HEK293 (cell line): ENCODE data around the gene DCC.

Experiments used
- CTCF ChIA-PET: fragments of 350-600 bp; formaldehyde crosslinking; extraction: SDS; loops from one replicate; lab custom pipeline; 2021; ENCODE audit warnings: antibody characterized with exemption; lab: Yijun Ruan, JAX
- POLR2A ChIA-PET: fragments of 300-600 bp; formaldehyde crosslinking; extraction: SDS; loops from one replicate; lab custom pipeline; 2020; ENCODE audit warnings: antibody characterized with exemption, inconsistent platforms; lab: Yijun Ruan, JAX
- H3K27ac ChIP-seq: fragments of 200-500 bp; sonication (Bioruptor generic); 2 replicates; pipeline ENCODE4 v1.5.1; 2014; ENCODE audit warnings: low read depth, low read length, control low read depth, inconsistent platforms; ENCODE audit errors: extremely low read depth
- H3K36me3 ChIP-seq, 2 experiments: fragments of 200-500 bp in 1 of 2; sonication (Bioruptor generic) in 1 of 2; 1 replicate in 1 of 2; 2 replicates in 1 of 2; pipeline ENCODE4 v1.5.1; 2014 to 2017; ENCODE audit warnings: inconsistent platforms in 2 of 2, low read length in 2 of 2; ENCODE audit not compliant: control insufficient read depth in 2 of 2, insufficient read depth in 1 of 2
- H3K4me1 ChIP-seq: fragments of 200-500 bp; sonication (Bioruptor generic); 2 replicates; pipeline ENCODE4 v1.5.1; 2014; ENCODE audit warnings: mild to moderate bottlenecking, low read length, inconsistent platforms; ENCODE audit not compliant: control insufficient read depth, insufficient read depth
- H3K4me3 ChIP-seq: 2 replicates; pipeline ENCODE4 v1.5.1; 2011; ENCODE audit warnings: low read depth, mild to moderate bottlenecking, control low read depth, low read length, moderate library complexity
- H3K9me3 ChIP-seq: fragments of 200-500 bp; sonication (Bioruptor generic); 2 replicates; pipeline ENCODE4 v1.5.1; 2014; ENCODE audit warnings: low read depth, low read length, inconsistent platforms; ENCODE audit not compliant: control insufficient read depth, insufficient read depth
- GLIS1 ChIP-seq: fragments of 450-650 bp; formaldehyde crosslinking; IDR thresholded peaks from 2 replicates; pipeline ENCODE4 v1.5.1; 2016; ENCODE audit warnings: missing biosample characterization, missing genetic modification characterization
- KLF1 ChIP-seq: fragments of 450-650 bp; formaldehyde crosslinking; IDR thresholded peaks from 2 replicates; pipeline ENCODE4 v1.5.1; 2016; ENCODE audit warnings: missing biosample characterization, missing genetic modification characterization
- OVOL3 ChIP-seq: fragments of 450-650 bp; formaldehyde crosslinking; IDR thresholded peaks from 2 replicates; pipeline ENCODE4 v1.5.1; 2016; ENCODE audit warnings: missing biosample characterization, missing genetic modification characterization
- REPIN1 ChIP-seq: fragments of 450-650 bp; formaldehyde crosslinking; IDR thresholded peaks from 2 replicates; pipeline ENCODE4 v1.5.1; 2017; ENCODE audit warnings: missing biosample characterization, missing genetic modification characterization, low read depth
- ZBTB1 ChIP-seq: fragments of 450-650 bp; formaldehyde crosslinking; IDR thresholded peaks from 2 replicates; pipeline ENCODE4 v1.5.1; 2016; ENCODE audit warnings: missing biosample characterization, missing genetic modification characterization
- ZBTB44 ChIP-seq: fragments of 450-650 bp; IDR thresholded peaks from 2 replicates; pipeline ENCODE4 v1.5.1; 2018; ENCODE audit warnings: missing biosample characterization, mild to moderate bottlenecking, missing genetic modification characterization
- ZFP69B ChIP-seq: fragments of 450-650 bp; formaldehyde crosslinking; IDR thresholded peaks from 2 replicates; pipeline ENCODE4 v1.5.1; 2016; ENCODE audit warnings: missing biosample characterization, missing genetic modification characterization
- ZNF112 ChIP-seq: fragments of 450-650 bp; formaldehyde crosslinking; IDR thresholded peaks from 2 replicates; pipeline ENCODE4 v1.5.0; 2017; ENCODE audit warnings: missing biosample characterization, missing genetic modification characterization
- ZNF114 ChIP-seq: fragments of 450-650 bp; formaldehyde crosslinking; IDR thresholded peaks from 2 replicates; pipeline ENCODE4 v1.5.0; 2017; ENCODE audit warnings: missing biosample characterization, missing genetic modification characterization
- ZNF174 ChIP-seq: fragments of 450-650 bp; formaldehyde crosslinking; IDR thresholded peaks from 2 replicates; pipeline ENCODE4 v1.5.0; 2017; ENCODE audit warnings: missing biosample characterization, mild to moderate bottlenecking, missing genetic modification characterization
- ZNF302 ChIP-seq: fragments of 450-650 bp; formaldehyde crosslinking; IDR thresholded peaks from 2 replicates; pipeline ENCODE4 v1.5.1; 2016; ENCODE audit warnings: missing biosample characterization, missing genetic modification characterization, low read depth
- ZNF433 ChIP-seq: fragments of 450-650 bp; formaldehyde crosslinking; IDR thresholded peaks from 2 replicates; pipeline ENCODE4 v1.5.1; 2016; ENCODE audit warnings: missing biosample characterization, missing genetic modification characterization, low read depth
- ZNF585B ChIP-seq: fragments of 450-650 bp; formaldehyde crosslinking; IDR thresholded peaks from 2 replicates; pipeline ENCODE4 v1.5.1; 2016; ENCODE audit warnings: missing biosample characterization, missing genetic modification characterization
- ZNF596 ChIP-seq: fragments of 450-650 bp; IDR thresholded peaks from 2 replicates; pipeline ENCODE4 v1.5.0; 2018; ENCODE audit warnings: missing biosample characterization, mild to moderate bottlenecking, missing genetic modification characterization, moderate library complexity
- ZNF624 ChIP-seq: fragments of 450-650 bp; formaldehyde crosslinking; IDR thresholded peaks from 2 replicates; pipeline ENCODE4 v1.5.1; 2017; ENCODE audit warnings: missing biosample characterization, missing genetic modification characterization
- ZNF626 ChIP-seq: fragments of 450-650 bp; sonication (Bioruptor Pico); formaldehyde crosslinking; IDR thresholded peaks from 2 replicates; pipeline ENCODE4 v1.5.1; 2018; ENCODE audit warnings: missing biosample characterization, missing genetic modification characterization, inconsistent platforms
- ZNF664 ChIP-seq: fragments of 450-650 bp; formaldehyde crosslinking; IDR thresholded peaks from 2 replicates; pipeline ENCODE4 v1.5.1; 2016; ENCODE audit warnings: missing biosample characterization, missing genetic modification characterization
- ZNF785 ChIP-seq: fragments of 450-650 bp; formaldehyde crosslinking; IDR thresholded peaks from 2 replicates; pipeline ENCODE4 v1.5.1; 2016; ENCODE audit warnings: missing biosample characterization, missing genetic modification characterization
- TF ChIP-seq, protein P1 (sequence below): fragments of 450-650 bp; formaldehyde crosslinking; IDR thresholded peaks from 2 replicates; pipeline ENCODE4 v1.5.1; 2016; ENCODE audit warnings: missing biosample characterization, missing genetic modification characterization
- TF ChIP-seq, protein P2 (sequence below): fragments of 450-650 bp; formaldehyde crosslinking; IDR thresholded peaks from 2 replicates; pipeline ENCODE4 v1.5.1; 2017; ENCODE audit warnings: missing biosample characterization, missing genetic modification characterization

DCC gene

GRCh38 chr18:53305461-53305860 lies 965.5 kb downstream of the DCC start:
- H3K27ac ChIP-seq, result no peak overlapping the region
- H3K4me3 ChIP-seq, result no peak overlapping the region
- CTCF ChIA-PET, result no interaction called here
- POLR2A ChIA-PET, result no interaction called here
- no peaks in the 10 kb centered on the region for H3K9me3 ChIP-seq
- no peaks in the 10 kb centered on the region for H3K4me1 ChIP-seq
- no peaks in the 10 kb centered on the region for H3K36me3 ChIP-seq
- TF ChIP-seq ZNF114, result no peak
- TF ChIP-seq ZNF433 (tag by site-specific recombination), result no peak
- TF ChIP-seq, protein P1, sequence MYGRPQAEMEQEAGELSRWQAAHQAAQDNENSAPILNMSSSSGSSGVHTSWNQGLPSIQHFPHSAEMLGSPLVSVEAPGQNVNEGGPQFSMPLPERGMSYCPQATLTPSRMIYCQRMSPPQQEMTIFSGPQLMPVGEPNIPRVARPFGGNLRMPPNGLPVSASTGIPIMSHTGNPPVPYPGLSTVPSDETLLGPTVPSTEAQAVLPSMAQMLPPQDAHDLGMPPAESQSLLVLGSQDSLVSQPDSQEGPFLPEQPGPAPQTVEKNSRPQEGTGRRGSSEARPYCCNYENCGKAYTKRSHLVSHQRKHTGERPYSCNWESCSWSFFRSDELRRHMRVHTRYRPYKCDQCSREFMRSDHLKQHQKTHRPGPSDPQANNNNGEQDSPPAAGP (tag by site-specific recombination), result no peak
- TF ChIP-seq ZBTB1, result no peak
- no peak for TF ChIP-seq ZNF585B (tag by site-specific recombination)
- no peak for TF ChIP-seq ZNF112
- TF ChIP-seq KLF1 (tag by site-specific recombination), result no peak
- no peak for TF ChIP-seq ZBTB44 (tag by site-specific recombination)

GRCh38 chr18:53319628-53320027 lies 979.6 kb downstream of the DCC start:
- ChIA-PET CTCF (no interaction called here), POLR2A (no interaction called here)
- no peak overlapping the region for H3K4me3 ChIP-seq
- TF ChIP-seq ZNF624 (no peak), ZNF626 (no peak), ZNF433 (tag by site-specific recombination) (no peak)
- no peaks in the 10 kb centered on the region for H3K4me1 ChIP-seq
- H3K27ac ChIP-seq, result no peak overlapping the region
- no peaks in the 10 kb centered on the region for H3K36me3 ChIP-seq
- no peaks in the 10 kb centered on the region for H3K9me3 ChIP-seq

DNA sequence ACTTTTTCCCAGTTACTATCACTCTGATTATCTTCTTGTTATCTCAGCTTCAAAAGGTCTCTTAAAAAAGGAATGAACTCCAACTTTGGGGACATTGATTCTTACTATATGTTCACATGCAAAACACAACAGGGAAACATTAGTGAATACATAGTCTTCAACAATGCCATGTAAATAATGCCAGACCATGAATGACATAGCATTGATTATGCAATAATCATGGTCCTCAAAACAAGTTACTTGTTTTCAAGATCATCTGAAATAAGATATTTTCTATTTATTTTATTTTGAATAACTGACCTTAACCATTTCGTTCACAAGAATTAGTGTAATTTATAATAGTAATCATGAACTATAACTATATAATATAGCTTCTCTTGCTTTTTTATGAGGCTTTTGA lies 982.2 kb downstream of the DCC start:
- H3K4me3 ChIP-seq, result no peak overlapping the region
- ChIA-PET POLR2A (no interaction called here), CTCF (no interaction called here)
- H3K36me3 ChIP-seq, result no peaks in the 10 kb centered on the region
- H3K4me1 ChIP-seq, result no peaks in the 10 kb centered on the region
- no peak overlapping the region for H3K27ac ChIP-seq
- H3K9me3 ChIP-seq, result no peaks in the 10 kb centered on the region
- TF ChIP-seq, protein P2, sequence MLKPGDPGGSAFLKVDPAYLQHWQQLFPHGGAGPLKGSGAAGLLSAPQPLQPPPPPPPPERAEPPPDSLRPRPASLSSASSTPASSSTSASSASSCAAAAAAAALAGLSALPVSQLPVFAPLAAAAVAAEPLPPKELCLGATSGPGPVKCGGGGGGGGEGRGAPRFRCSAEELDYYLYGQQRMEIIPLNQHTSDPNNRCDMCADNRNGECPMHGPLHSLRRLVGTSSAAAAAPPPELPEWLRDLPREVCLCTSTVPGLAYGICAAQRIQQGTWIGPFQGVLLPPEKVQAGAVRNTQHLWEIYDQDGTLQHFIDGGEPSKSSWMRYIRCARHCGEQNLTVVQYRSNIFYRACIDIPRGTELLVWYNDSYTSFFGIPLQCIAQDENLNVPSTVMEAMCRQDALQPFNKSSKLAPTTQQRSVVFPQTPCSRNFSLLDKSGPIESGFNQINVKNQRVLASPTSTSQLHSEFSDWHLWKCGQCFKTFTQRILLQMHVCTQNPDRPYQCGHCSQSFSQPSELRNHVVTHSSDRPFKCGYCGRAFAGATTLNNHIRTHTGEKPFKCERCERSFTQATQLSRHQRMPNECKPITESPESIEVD (tag by site-specific recombination), result no peak
- TF ChIP-seq GLIS1, result no peak
- no peak for TF ChIP-seq ZFP69B
- TF ChIP-seq ZNF785 (tag by site-specific recombination), result no peak
- TF ChIP-seq OVOL3 (tag by site-specific recombination), result no peak
- TF ChIP-seq ZNF302, result no peak
- no peak for TF ChIP-seq REPIN1 (tag by site-specific recombination)
- TF ChIP-seq ZNF174 (tag by site-specific recombination), result no peak
- TF ChIP-seq ZNF664 (tag by site-specific recombination), result no peak
- no peak for TF ChIP-seq ZNF596
- TF ChIP-seq, protein P1 (tag by site-specific recombination), result no peak
